Adrenal gland (tissue), 12 donors: ENCODE data around the gene ATP6V1F. TPM values are rescaled to one million over a fixed set of nuclear protein-coding genes. Genes with fewer than 3 reads are reported as not detected.

ENCODE experiments used
- DNase-seq, 7 donors: peaks; one replicate each; pipeline ENCODE4 v3.0.0-alpha.2; 2019 to 2020
- H3K27ac ChIP-seq, 5 donors: fragments of 200-600 bp; sonication (generic) in 4 of 5; 1 replicate in 3 of 5; 2 replicates in 2 of 5; pipeline versions ENCODE4 v1.5.1 to v1.8.0; 2016 to 2020; ENCODE audit warnings: mild to moderate bottlenecking in 1 of 5
- H3K27me3 ChIP-seq: fragments of 200-600 bp; 2 replicates; pipeline ENCODE4 v1.8.0; 2021
- H3K36me3 ChIP-seq, 2 donors: fragments of 200-600 bp; replicated peaks in 1 of 2; 1 replicate in 1 of 2; 2 replicates in 1 of 2; pipeline versions ENCODE4 v1.5.1 to v1.8.0; 2018 to 2022
- H3K4me1 ChIP-seq, 2 donors: fragments of 200-600 bp; replicated peaks in 1 of 2; 1 replicate in 1 of 2; 2 replicates in 1 of 2; pipeline versions ENCODE4 v1.5.1 to v1.8.0; 2018 to 2021
- H3K4me3 ChIP-seq, 4 donors: fragments of 200-600 bp; sonication (generic) in 3 of 4; one replicate each; pipeline ENCODE4 v1.5.1; 2016 to 2018
- H3K9me3 ChIP-seq, 3 donors: fragments of 200-600 bp; sonication (generic) in 1 of 3; replicated peaks in 1 of 3; 1 replicate in 2 of 3; 2 replicates in 1 of 3; pipeline versions ENCODE4 v1.5.1 to v1.8.0; 2016 to 2021
- CTCF ChIP-seq, 6 experiments: fragments of 450-650 bp in 4 of 6; fragments of 200-600 bp in 2 of 6; sonication (generic) in 1 of 6; IDR thresholded peaks; 1 replicate in 5 of 6; 2 replicates in 1 of 6; pipeline versions ENCODE4 v1.5.1 to v1.8.0; 2016 to 2021; ENCODE audit warnings: antibody characterized with exemption in 6 of 6, mild to moderate bottlenecking in 2 of 6, moderate library complexity in 1 of 6
- POLR2A ChIP-seq, 2 donors: fragments of 450-650 bp; IDR thresholded peaks; one replicate each; pipeline ENCODE4 v1.6.1; 2017; ENCODE audit warnings: antibody characterized with exemption in 2 of 2, mild to moderate bottlenecking in 2 of 2, moderate library complexity in 1 of 2
- WGBS, 4 donors: extraction: QIAGEN DNeasy Blood & Tissue Kit in 2 of 4; methylation state at CpG; one replicate each; pipeline versions ENCODE4 v1.1.5 to v1.1.7; 2013 to 2017; 5-methylcytosine and 5-hydroxymethylcytosine counted together
- intact Hi-C, 2 donors: fragments of 100-400 bp; cut with DNase I; formaldehyde crosslinking; loops; one replicate each; pipeline versions ENCODE4 v1.14.1 to v1.15.0; 2022 to 2023
- polyA plus RNA-seq, 3 donors: library from polyadenylated mRNA; stranded (reverse); fragments of 200-250 nt in 2 of 3; fragments of 350-450 nt in 1 of 3; fragmentation: Illumina TruSeq in 1 of 3; extraction: RNeasy Lipid Tissue Mini Kit (QIAGEN cat#74804) in 1 of 3; gene quantifications; one replicate each; pipeline ENCODE4 v1.2.3, GENCODE V29; 2013 to 2014
- total RNA-seq, 9 donors: library from RNA; depleted of rRNA in 4 of 9; stranded (reverse); fragments of >200 nt in 4 of 9; fragments of 120-200 nt in 1 of 9; fragmentation: NEBNext Ultra II Directional in 1 of 9; extraction: Animal tissue kit (Norgen Biotek cat#: 25700) in 1 of 9; gene quantifications; one replicate each; pipeline versions ENCODE4 v1.1.0 to v1.2.4, GENCODE V29; 2013 to 2023
- donor health status: healthy with polysubstance abuse.
- donor health status: Bipolar disorder and iron deficiency.
- donor health status: DM: yes; HTN: yes; CAD: no.
- donor health status: DM: no; HTN: no; CAD: no.
- donor health status: DM: no; HTN: no; CAD: no.
- donor health status: DM: yes; HTN: yes; CAD: no.

ATP6V1F gene
- total and polyA plus RNA-seq, 12 donors: 94.6 to 334 (median 183) TPM

- TF ChIP-seq POLR2A (IDR thresholded peaks at IDR 0.05) (no peak), CTCF (IDR thresholded peaks at IDR 0.05) (no peak)
- Histone ChIP-seq H3K9me3 (no peaks in the 10 kb centered on the region), H3K27me3 (peaks cover 22% of the 10 kb centered on the region), H3K4me1 (peaks cover 6 to 12% of the 10 kb centered on the region in 2 donors), H3K36me3 (no peaks in the 10 kb centered on the region), H3K4me3 (no peak overlapping the region), H3K27ac (no peak overlapping the region)
- WGBS, 4 donors: 81 to 93% (median 87%) methylated on average over 4 to 17 of the region's 17 CpGs
- intact Hi-C loops: no loop called here
- peak in 3 of 7 donors; percentile 32 to 42 (median 39) for DNase-seq
Measured at GRCh38 chr7:128827248-128827958, 35.3 kb upstream of the ATP6V1F start.

GRCh38 chr7:128827971-128828711 is 34.5 kb upstream of the ATP6V1F start:
- 84 to 87% (median 85%) methylated on average over 8 to 10 of the region's 10 CpGs for whole genome bisulfite sequencing, 4 donors
- Histone ChIP-seq H3K27me3 (peaks cover 22% of the 10 kb centered on the region), H3K4me3 (no peak overlapping the region), H3K27ac (no peak overlapping the region), H3K36me3 (no peaks in the 10 kb centered on the region), H3K9me3 (no peaks in the 10 kb centered on the region), H3K4me1 (peaks cover 6 to 12% of the 10 kb centered on the region in 2 donors)
- TF ChIP-seq CTCF (IDR thresholded peaks at IDR 0.05): no peak
- no peak for TF ChIP-seq POLR2A (IDR thresholded peaks at IDR 0.05)
- intact Hi-C loops: no loop called here
- no peak for DNase-seq

- Histone ChIP-seq H3K4me1 (peaks cover 6 to 12% of the 10 kb centered on the region in 2 donors), H3K36me3 (no peaks in the 10 kb centered on the region), H3K4me3 (peak overlapping the region in 1 of 4 donors; percentile 52), H3K27ac (no peak overlapping the region), H3K9me3 (no peaks in the 10 kb centered on the region), H3K27me3 (peaks cover 22% of the 10 kb centered on the region)
- peak in 1 of 7 donors; percentile 28 for DNase-seq
- TF ChIP-seq CTCF (IDR thresholded peaks at IDR 0.05) (no peak), POLR2A (IDR thresholded peaks at IDR 0.05) (no peak)
- 18 to 35% (median 28%) methylated on average over 6 to 13 of the region's 13 CpGs for WGBS, 4 donors
- intact Hi-C loops: no loop called here
Measured at GRCh38 chr7:128829391-128830166, 33.1 kb upstream of the ATP6V1F start.
